H9 (cell line): ENCODE results near the gene DBI. TPM values are rescaled to one million over a fixed set of nuclear protein-coding genes. Genes with fewer than 3 reads are reported as not detected.

Experiments
- DNase-seq: peaks from one replicate; pipeline ENCODE4 v3.0.0-alpha.2; 2017
- H2AFZ ChIP-seq: one replicate; pipeline ENCODE4 v1.6.1; 2013; ENCODE audit warnings: mild to moderate bottlenecking, low read length, control low read depth, moderate library complexity
- H2AK5ac ChIP-seq: 2 replicates; pipeline ENCODE4 v1.6.1; 2013; ENCODE audit warnings: low read length, control low read depth, mixed read lengths; ENCODE audit not compliant: insufficient read length
- H2BK120ac ChIP-seq: one replicate; pipeline ENCODE4 v1.6.1; 2013; ENCODE audit warnings: low read depth, mild to moderate bottlenecking, low read length, control low read depth, inconsistent platforms; ENCODE audit not compliant: poor library complexity, severe bottlenecking
- H2BK12ac ChIP-seq: 2 replicates; pipeline ENCODE4 v1.6.1; 2013; ENCODE audit warnings: low read length, control low read depth, mixed read lengths, low read depth; ENCODE audit not compliant: insufficient read length
- H2BK15ac ChIP-seq: 2 replicates; pipeline ENCODE4 v1.6.1; 2013; ENCODE audit warnings: low read depth, low read length, control low read depth
- H2BK20ac ChIP-seq: one replicate; pipeline ENCODE4 v1.6.1; 2013; ENCODE audit warnings: low read depth, mild to moderate bottlenecking, low read length, control low read depth, inconsistent platforms; ENCODE audit not compliant: poor library complexity, severe bottlenecking
- H2BK5ac ChIP-seq: 2 replicates; pipeline ENCODE4 v1.6.1; 2013; ENCODE audit warnings: low read length, control low read depth, mixed read lengths; ENCODE audit not compliant: insufficient read length
- H3K14ac ChIP-seq: 2 replicates; pipeline ENCODE4 v1.6.1; 2013; ENCODE audit warnings: low read length, control low read depth; ENCODE audit not compliant: insufficient read depth
- H3K18ac ChIP-seq: 2 replicates; pipeline ENCODE4 v1.6.1; 2013; ENCODE audit warnings: low read depth, mild to moderate bottlenecking, mixed read lengths, low read length, control low read depth; ENCODE audit not compliant: insufficient read length
- H3K23ac ChIP-seq: 2 replicates; pipeline ENCODE4 v1.6.1; 2013; ENCODE audit warnings: low read length, control low read depth, mixed read lengths, low read depth; ENCODE audit not compliant: insufficient read length
- H3K23me2 ChIP-seq: 2 replicates; pipeline ENCODE4 v1.6.1; 2013; ENCODE audit warnings: low read depth, mild to moderate bottlenecking, mixed read lengths, low read length, control low read depth; ENCODE audit not compliant: insufficient read length, poor library complexity, severe bottlenecking
- H3K27ac ChIP-seq: 2 replicates; pipeline ENCODE4 v1.5.1; 2013; ENCODE audit warnings: low read length, control low read depth, mixed read lengths, low read depth; ENCODE audit not compliant: insufficient read length
- H3K27me3 ChIP-seq: 2 replicates; pipeline ENCODE4 v1.6.1; 2013; ENCODE audit warnings: low read length, control low read depth, inconsistent platforms; ENCODE audit not compliant: insufficient read depth
- H3K4ac ChIP-seq: 2 replicates; pipeline ENCODE4 v1.6.1; 2013; ENCODE audit warnings: low read depth, mild to moderate bottlenecking, control low read depth, inconsistent platforms, low read length, moderate library complexity
- H3K4me1 ChIP-seq: 2 replicates; pipeline ENCODE4 v1.6.1; 2013; ENCODE audit warnings: low read length, control low read depth, inconsistent platforms; ENCODE audit not compliant: insufficient read depth
- H3K4me2 ChIP-seq: 2 replicates; pipeline ENCODE4 v1.6.1; 2013; ENCODE audit warnings: low read length, control low read depth, mixed read lengths; ENCODE audit not compliant: insufficient read length, insufficient read depth
- H3K56ac ChIP-seq: 2 replicates; pipeline ENCODE4 v1.6.1; 2013; ENCODE audit warnings: low read depth, mild to moderate bottlenecking, mixed read lengths, low read length, control low read depth; ENCODE audit not compliant: insufficient read length
- H3K79me1 ChIP-seq: 2 replicates; pipeline ENCODE4 v1.6.1; 2013; ENCODE audit warnings: low read depth, mild to moderate bottlenecking, moderate library complexity, low read length, control low read depth, inconsistent platforms; ENCODE audit not compliant: insufficient read depth, poor library complexity, severe bottlenecking
- H3K79me2 ChIP-seq: 2 replicates; pipeline ENCODE4 v1.6.1; 2013; ENCODE audit warnings: low read length, control low read depth, inconsistent platforms; ENCODE audit not compliant: insufficient read depth
- H3K9ac ChIP-seq: 2 replicates; pipeline ENCODE4 v1.6.1; 2013; ENCODE audit warnings: low read length, control low read depth, mixed read lengths; ENCODE audit not compliant: insufficient read length; ENCODE audit errors: extremely low read depth
- H3K9me3 ChIP-seq: one replicate; pipeline ENCODE4 v1.6.1; 2013; ENCODE audit warnings: low read depth, low read length, inconsistent platforms; ENCODE audit not compliant: control insufficient read depth
- H3T11ph ChIP-seq: one replicate; pipeline ENCODE4 v1.6.1; 2013; ENCODE audit warnings: mild to moderate bottlenecking, low read length, control low read depth, inconsistent platforms
- H4K20me1 ChIP-seq: one replicate; pipeline ENCODE4 v1.6.1; 2013; ENCODE audit not compliant: control insufficient read depth, insufficient read length, insufficient read depth
- H4K5ac ChIP-seq: 2 replicates; pipeline ENCODE4 v1.6.1; 2013; ENCODE audit warnings: low read depth, mild to moderate bottlenecking, mixed read lengths, low read length, control low read depth; ENCODE audit not compliant: insufficient read length
- H4K8ac ChIP-seq: replicated peaks from 2 replicates; pipeline ENCODE4 v1.6.1; 2013; ENCODE audit warnings: low read length, control low read depth, mixed read lengths, low read depth; ENCODE audit not compliant: insufficient read length
- H4K91ac ChIP-seq: 2 replicates; pipeline ENCODE4 v1.6.1; 2013; ENCODE audit warnings: low read depth, mild to moderate bottlenecking, moderate library complexity, mixed read lengths, low read length, control low read depth; ENCODE audit not compliant: insufficient read length
- H3K27ac Mint-ChIP-seq, 3 experiments: 2 replicates in 2 of 3; 3 replicates in 1 of 3; pipeline ENCODE4 v1.8.0; 2020 to 2021; ENCODE audit warnings: mixed read lengths in 3 of 3, mild to moderate bottlenecking in 1 of 3, moderate library complexity in 1 of 3
- H3K27me3 Mint-ChIP-seq: 2 replicates; pipeline ENCODE4 v1.8.0; 2021; ENCODE audit warnings: low read depth, mild to moderate bottlenecking, moderate library complexity, mixed read lengths
- H3K36me3 Mint-ChIP-seq, 3 experiments: 2 replicates in 2 of 3; 3 replicates in 1 of 3; pipeline ENCODE4 v1.8.0; 2020 to 2021; ENCODE audit warnings: low read depth in 3 of 3, mixed read lengths in 3 of 3; ENCODE audit not compliant: insufficient read depth in 1 of 3
- H3K4me1 Mint-ChIP-seq, 2 experiments: 2 replicates each; pipeline ENCODE4 v1.8.0; 2020; ENCODE audit warnings: mixed read lengths in 2 of 2
- H3K4me3 Mint-ChIP-seq, 2 experiments: 2 replicates in 1 of 2; 3 replicates in 1 of 2; pipeline ENCODE4 v1.8.0; 2020 to 2021; ENCODE audit warnings: mild to moderate bottlenecking in 2 of 2, mixed read lengths in 2 of 2, moderate library complexity in 1 of 2
- H3K9me3 Mint-ChIP-seq, 2 experiments: 2 replicates in 1 of 2; 3 replicates in 1 of 2; pipeline ENCODE4 v1.8.0; 2020; ENCODE audit warnings: mild to moderate bottlenecking in 2 of 2, mixed read lengths in 2 of 2, moderate library complexity in 1 of 2
- WGBS: extraction: QIAGEN DNeasy Blood & Tissue Kit; methylation state at CpG from one replicate; pipeline ENCODE4 v1.1.7; 2013; ENCODE audit warnings: missing lambda C conversion rate, low lambda C conversion rate, mixed read lengths; ENCODE audit not compliant: insufficient read length; ENCODE audit errors: extremely low coverage; 5-methylcytosine and 5-hydroxymethylcytosine counted together
- total RNA-seq: library from RNA; stranded (reverse); gene quantifications from 2 replicates; pipeline ENCODE4 v1.2.1, GENCODE V29; 2021
- TF ChIP-seq, protein P1 (sequence below): fragments of 200-600 bp; sonication (generic); conservative IDR thresholded peaks from 3 replicates; pipeline ENCODE4 v1.8.0; 2021; ENCODE audit warnings: antibody characterized with exemption, mild to moderate bottlenecking

The DBI gene
- total RNA-seq, 1 experiment from 2014 or later: 127 TPM

DNA sequence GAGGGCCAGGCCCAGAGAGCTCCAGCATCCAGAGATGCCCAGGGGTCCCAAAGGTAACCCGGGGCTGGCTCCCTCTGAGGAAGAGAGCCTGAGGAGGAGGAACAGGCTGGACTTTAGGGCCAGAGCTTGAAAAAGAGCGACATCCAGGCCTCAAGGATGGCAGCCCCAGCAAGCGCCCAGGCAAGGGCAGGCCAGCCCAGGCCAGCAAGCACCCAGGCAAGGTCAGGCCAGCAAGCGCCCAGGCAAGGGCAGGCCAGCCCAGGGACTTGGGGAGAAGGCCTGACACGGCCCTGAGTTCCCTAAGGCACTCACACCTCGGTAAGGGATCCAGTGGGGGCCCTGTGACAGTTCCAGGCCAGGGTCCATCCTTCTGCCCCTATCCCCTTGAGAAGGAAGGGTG lies 30.4 kb downstream of the DBI start:
- WGBS: no CpG with 5 or more reads among the region's 6 CpGs
- H3K79me1 ChIP-seq: no peaks in the 10 kb centered on the region
- Mint-ChIP-seq H3K27me3 (no peaks in the 10 kb centered on the region; the same call in 1 of the 2 replicates), H3K4me1 (peaks cover 11 to 12% of the 10 kb centered on the region in 2 experiments), H3K27ac (no peak overlapping the region), H3K9me3 (no peaks in the 10 kb centered on the region), H3K4me3 (no peak overlapping the region), H3K36me3 (no peaks in the 10 kb centered on the region; a peak in 1 of 7 replicates)
- no peak overlapping the region for H2BK20ac ChIP-seq
- H3K23ac ChIP-seq: no peak overlapping the region
- H2AK5ac ChIP-seq: no peak overlapping the region
- H3K14ac ChIP-seq: no peak overlapping the region
- no peak overlapping the region for H3K27ac ChIP-seq
- no peaks in the 10 kb centered on the region for H3K23me2 ChIP-seq
- H4K91ac ChIP-seq: no peak overlapping the region
- no peaks in the 10 kb centered on the region for H3K27me3 ChIP-seq
- no peaks in the 10 kb centered on the region for H4K20me1 ChIP-seq
- no peaks in the 10 kb centered on the region for H3K9me3 ChIP-seq
- no peak overlapping the region for H4K5ac ChIP-seq
- no peak overlapping the region for H2BK15ac ChIP-seq
- H3K79me2 ChIP-seq: no peaks in the 10 kb centered on the region
- H2BK12ac ChIP-seq: no peak overlapping the region
- no peak overlapping the region for H3T11ph ChIP-seq
- no peak overlapping the region for H4K8ac ChIP-seq
- H2AFZ ChIP-seq: no peak overlapping the region
- no peak overlapping the region for H2BK120ac ChIP-seq
- H3K9ac ChIP-seq: no peak overlapping the region
- H2BK5ac ChIP-seq: no peak overlapping the region
- no peak overlapping the region for H3K18ac ChIP-seq
- no peak overlapping the region for H3K56ac ChIP-seq
- DNase-seq: no peak
- H3K4me2 ChIP-seq: no peak overlapping the region
- no peak overlapping the region for H3K4ac ChIP-seq
- TF ChIP-seq, protein P1, sequence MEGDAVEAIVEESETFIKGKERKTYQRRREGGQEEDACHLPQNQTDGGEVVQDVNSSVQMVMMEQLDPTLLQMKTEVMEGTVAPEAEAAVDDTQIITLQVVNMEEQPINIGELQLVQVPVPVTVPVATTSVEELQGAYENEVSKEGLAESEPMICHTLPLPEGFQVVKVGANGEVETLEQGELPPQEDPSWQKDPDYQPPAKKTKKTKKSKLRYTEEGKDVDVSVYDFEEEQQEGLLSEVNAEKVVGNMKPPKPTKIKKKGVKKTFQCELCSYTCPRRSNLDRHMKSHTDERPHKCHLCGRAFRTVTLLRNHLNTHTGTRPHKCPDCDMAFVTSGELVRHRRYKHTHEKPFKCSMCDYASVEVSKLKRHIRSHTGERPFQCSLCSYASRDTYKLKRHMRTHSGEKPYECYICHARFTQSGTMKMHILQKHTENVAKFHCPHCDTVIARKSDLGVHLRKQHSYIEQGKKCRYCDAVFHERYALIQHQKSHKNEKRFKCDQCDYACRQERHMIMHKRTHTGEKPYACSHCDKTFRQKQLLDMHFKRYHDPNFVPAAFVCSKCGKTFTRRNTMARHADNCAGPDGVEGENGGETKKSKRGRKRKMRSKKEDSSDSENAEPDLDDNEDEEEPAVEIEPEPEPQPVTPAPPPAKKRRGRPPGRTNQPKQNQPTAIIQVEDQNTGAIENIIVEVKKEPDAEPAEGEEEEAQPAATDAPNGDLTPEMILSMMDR: no peak
- no peaks in the 10 kb centered on the region for H3K4me1 ChIP-seq
